ENCODE data around the gene DPYD. TPM values are rescaled to one million over a fixed set of nuclear protein-coding genes. Genes with fewer than 3 reads are reported as not detected.

DPYD gene
- total RNA-seq, 1 donor from 2014 or later, result 12.8 TPM

DNA sequence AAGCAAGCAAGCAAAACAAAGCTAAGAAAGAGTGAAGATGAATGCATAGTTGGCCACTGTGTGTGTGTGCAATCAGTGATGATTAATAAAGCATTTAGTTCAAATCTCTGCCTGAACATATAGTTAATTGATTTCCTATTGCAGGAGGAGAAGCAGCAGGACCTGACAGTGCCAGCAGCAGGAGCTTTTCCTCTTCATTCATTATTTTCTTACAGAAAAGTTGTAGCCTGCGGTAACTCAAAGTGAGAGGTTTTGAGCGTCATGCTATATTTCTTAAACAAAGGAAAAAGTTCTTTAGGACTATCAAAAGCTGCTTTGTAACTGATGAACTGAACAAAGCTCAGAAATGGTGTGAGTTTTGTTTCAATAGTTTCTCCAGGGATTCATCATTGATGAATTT lies 819.3 kb downstream of the DPYD start:
- peaks cover 15% of the 10 kb centered on the region for H3K36me3 Mint-ChIP-seq (ENCODE audit: unreplicated experiment)
- TF ChIP-seq, protein P1, sequence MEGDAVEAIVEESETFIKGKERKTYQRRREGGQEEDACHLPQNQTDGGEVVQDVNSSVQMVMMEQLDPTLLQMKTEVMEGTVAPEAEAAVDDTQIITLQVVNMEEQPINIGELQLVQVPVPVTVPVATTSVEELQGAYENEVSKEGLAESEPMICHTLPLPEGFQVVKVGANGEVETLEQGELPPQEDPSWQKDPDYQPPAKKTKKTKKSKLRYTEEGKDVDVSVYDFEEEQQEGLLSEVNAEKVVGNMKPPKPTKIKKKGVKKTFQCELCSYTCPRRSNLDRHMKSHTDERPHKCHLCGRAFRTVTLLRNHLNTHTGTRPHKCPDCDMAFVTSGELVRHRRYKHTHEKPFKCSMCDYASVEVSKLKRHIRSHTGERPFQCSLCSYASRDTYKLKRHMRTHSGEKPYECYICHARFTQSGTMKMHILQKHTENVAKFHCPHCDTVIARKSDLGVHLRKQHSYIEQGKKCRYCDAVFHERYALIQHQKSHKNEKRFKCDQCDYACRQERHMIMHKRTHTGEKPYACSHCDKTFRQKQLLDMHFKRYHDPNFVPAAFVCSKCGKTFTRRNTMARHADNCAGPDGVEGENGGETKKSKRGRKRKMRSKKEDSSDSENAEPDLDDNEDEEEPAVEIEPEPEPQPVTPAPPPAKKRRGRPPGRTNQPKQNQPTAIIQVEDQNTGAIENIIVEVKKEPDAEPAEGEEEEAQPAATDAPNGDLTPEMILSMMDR (IDR thresholded peaks at IDR 0.05; ENCODE audit: partially characterized antibody, unreplicated experiment), result no peak
- H3K4me3 Mint-ChIP-seq (ENCODE audit: unreplicated experiment), result no peak overlapping the region
- H3K27ac Mint-ChIP-seq (ENCODE audit: unreplicated experiment), result no peak overlapping the region
- peaks cover 5% of the 10 kb centered on the region for H3K9me3 Mint-ChIP-seq (ENCODE audit: unreplicated experiment)
- no peak for DNase-seq
- H3K4me1 Mint-ChIP-seq (ENCODE audit: low read depth, unreplicated experiment), result peaks cover 13% of the 10 kb centered on the region
- peaks cover 3% of the 10 kb centered on the region for H3K27me3 Mint-ChIP-seq (ENCODE audit: unreplicated experiment)

DNA sequence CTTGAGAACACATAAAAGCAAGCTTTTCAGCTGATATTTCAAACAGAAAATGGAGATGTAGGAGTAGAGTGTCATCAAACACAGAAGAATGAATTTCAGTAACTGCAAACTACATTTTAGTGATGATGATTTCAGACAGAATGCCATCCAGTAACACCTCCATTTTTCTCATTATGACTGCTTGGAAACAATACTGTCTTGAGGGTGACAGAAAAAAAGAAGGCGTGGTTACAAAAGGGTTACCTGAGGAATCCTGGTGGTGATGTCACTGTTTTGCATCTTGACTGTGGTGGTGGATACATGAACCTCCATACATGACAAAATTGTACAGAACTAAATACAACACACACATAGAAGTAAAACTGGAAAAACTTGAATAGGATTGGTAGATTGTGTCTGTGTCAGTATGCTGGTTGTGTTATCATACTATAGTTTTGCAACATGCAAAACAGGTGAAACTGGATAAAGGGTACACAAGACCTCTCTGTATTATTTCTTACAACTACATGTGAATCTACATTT lies 823.4 kb downstream of the DPYD start:
- DNase-seq, result no peak
- no peak overlapping the region for H3K27ac Mint-ChIP-seq (ENCODE audit: unreplicated experiment)
- no peak overlapping the region for H3K4me3 Mint-ChIP-seq (ENCODE audit: unreplicated experiment)
- H3K4me1 Mint-ChIP-seq (ENCODE audit: low read depth, unreplicated experiment), result peaks cover 8% of the 10 kb centered on the region
- no peaks in the 10 kb centered on the region for H3K36me3 Mint-ChIP-seq (ENCODE audit: unreplicated experiment)
- TF ChIP-seq, protein P1 (IDR thresholded peaks at IDR 0.05; ENCODE audit: partially characterized antibody, unreplicated experiment), result no peak
- H3K27me3 Mint-ChIP-seq (ENCODE audit: unreplicated experiment), result no peaks in the 10 kb centered on the region
- H3K9me3 Mint-ChIP-seq (ENCODE audit: unreplicated experiment), result no peaks in the 10 kb centered on the region

DNA sequence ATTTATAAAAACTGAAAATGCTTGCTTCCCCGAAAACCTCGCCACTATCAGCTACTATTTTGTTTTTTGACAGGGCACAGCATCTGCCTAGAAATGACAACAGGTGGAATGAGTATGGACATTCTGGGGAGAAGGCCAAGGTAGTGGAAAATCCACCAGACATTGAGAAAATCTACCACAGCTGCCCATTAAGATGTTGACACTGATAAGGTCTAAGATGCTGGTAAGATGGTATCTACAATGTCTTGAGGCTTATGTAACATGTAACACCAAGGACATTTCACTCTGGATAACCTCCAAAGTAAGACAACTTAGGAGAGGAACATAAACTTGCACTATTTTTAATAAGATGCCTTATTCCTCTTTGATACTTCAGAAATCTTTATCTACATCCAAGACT lies 825.1 kb downstream of the DPYD start:
- DNase-seq, result no peak
- H3K27me3 Mint-ChIP-seq (ENCODE audit: unreplicated experiment), result no peaks in the 10 kb centered on the region
- TF ChIP-seq, protein P1 (IDR thresholded peaks at IDR 0.05; ENCODE audit: partially characterized antibody, unreplicated experiment), result no peak
- peaks cover 10% of the 10 kb centered on the region for H3K4me1 Mint-ChIP-seq (ENCODE audit: low read depth, unreplicated experiment)
- no peak overlapping the region for H3K4me3 Mint-ChIP-seq (ENCODE audit: unreplicated experiment)
- no peaks in the 10 kb centered on the region for H3K36me3 Mint-ChIP-seq (ENCODE audit: unreplicated experiment)
- no peak overlapping the region for H3K27ac Mint-ChIP-seq (ENCODE audit: unreplicated experiment)
- H3K9me3 Mint-ChIP-seq (ENCODE audit: unreplicated experiment), result no peaks in the 10 kb centered on the region

DNA sequence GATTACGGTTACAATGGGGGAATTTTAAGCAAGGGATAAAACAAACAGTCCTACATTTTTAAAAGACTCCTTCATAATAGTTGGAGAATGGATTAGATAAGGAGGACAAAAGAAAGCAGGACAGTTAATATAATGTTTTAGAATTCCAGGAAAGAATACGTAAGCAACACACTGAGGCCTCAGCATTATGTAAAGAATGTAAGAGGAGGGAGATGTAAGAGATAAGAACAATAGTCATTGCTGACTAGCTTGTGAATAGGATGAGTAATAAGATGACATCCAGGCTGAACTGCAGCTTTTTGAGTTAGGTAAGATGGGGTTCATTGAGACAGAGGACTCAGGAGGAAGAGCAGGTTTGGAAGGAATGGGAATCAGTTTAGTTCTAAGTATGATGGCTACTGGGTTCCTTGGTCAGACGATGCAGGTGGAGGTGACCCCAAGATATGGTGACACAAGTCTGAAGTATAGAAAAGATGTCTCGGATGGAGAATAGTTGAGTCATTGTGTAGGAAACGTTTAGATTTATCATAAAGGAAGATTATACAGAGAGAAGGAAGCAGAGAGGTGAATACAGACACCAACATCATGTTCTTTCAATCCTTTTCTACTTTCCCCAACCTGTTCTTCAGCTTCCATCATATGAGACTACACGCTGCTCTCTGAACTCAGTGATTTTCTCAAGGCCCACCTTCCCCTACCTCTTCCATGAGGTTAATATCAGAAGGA lies 826.4 kb downstream of the DPYD start:
- Mint-ChIP-seq H3K27ac (ENCODE audit: unreplicated experiment) (no peak overlapping the region), H3K4me3 (ENCODE audit: unreplicated experiment) (no peak overlapping the region)

DNA sequence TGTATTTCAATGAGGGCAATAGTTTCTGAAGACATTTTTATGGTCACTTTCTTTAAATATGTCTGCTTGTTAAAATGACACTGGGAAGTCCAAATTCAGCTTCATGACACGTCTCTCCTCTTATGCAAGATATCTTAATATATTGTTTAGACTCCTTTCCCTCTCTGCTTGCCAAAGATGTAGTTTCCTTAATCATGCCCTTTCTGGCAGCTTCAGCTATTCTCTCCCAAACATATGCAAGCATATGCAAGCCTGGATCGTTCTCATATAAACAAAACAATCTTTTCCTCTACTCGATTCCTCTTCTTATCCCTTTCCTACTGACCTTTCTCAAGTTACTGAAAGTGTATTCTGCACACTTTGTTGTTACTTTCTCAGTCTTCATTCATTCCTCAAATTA lies 827.1 kb downstream of the DPYD start:
- DNase-seq, result no peak
- Mint-ChIP-seq H3K4me1 (ENCODE audit: low read depth, unreplicated experiment) (peaks cover 13% of the 10 kb centered on the region), H3K4me3 (ENCODE audit: unreplicated experiment) (no peak overlapping the region), H3K9me3 (ENCODE audit: unreplicated experiment) (no peaks in the 10 kb centered on the region), H3K27ac (ENCODE audit: unreplicated experiment) (no peak overlapping the region), H3K36me3 (ENCODE audit: unreplicated experiment) (no peaks in the 10 kb centered on the region), H3K27me3 (ENCODE audit: unreplicated experiment) (no peaks in the 10 kb centered on the region)
- TF ChIP-seq, protein P1 (IDR thresholded peaks at IDR 0.05; ENCODE audit: partially characterized antibody, unreplicated experiment), result no peak

More for the DNA sequence above, 826.4 kb downstream of the DPYD start:
- TF ChIP-seq, protein P1 (IDR thresholded peaks at IDR 0.05; ENCODE audit: partially characterized antibody, unreplicated experiment), result no peak
- Mint-ChIP-seq H3K36me3 (ENCODE audit: unreplicated experiment) (no peaks in the 10 kb centered on the region), H3K9me3 (ENCODE audit: unreplicated experiment) (no peaks in the 10 kb centered on the region), H3K27me3 (ENCODE audit: unreplicated experiment) (no peaks in the 10 kb centered on the region), H3K4me1 (ENCODE audit: low read depth, unreplicated experiment) (peaks cover 11% of the 10 kb centered on the region)
- no peak for DNase-seq

All from glutamatergic neuron (in vitro differentiated cells).